ENCODE measurements around the gene WNT10A.
A peak's percentile ranks its signal among the peaks of the same experiment; 100 is the strongest.
"Not testable (repeated sequence)": the region's sequence is repeated elsewhere in the genome, so short reads cannot be mapped to it uniquely, and the experiment has no call there.

WNT10A gene

GRCh38 chr2:218880102-218880858, at the start of gene WNT10A:
WNT10A (plus strand) TSS chr2:218880852; CDS start chr2:218880996, 144 bp downstream.
- peak; percentile 57 to 67 for DNase-seq (ENCODE audit: low read depth in 2 of 2)

- DNase-seq (ENCODE audit: low read depth in 2 of 2), result no peak
Observed at GRCh38 chr2:218831378-218831990, 49.2 kb upstream of the WNT10A start, which contains the start of gene PRKAG3. PRKAG3 (minus strand) TSS chr2:218831803.

- no peak for DNase-seq (ENCODE audit: low read depth in 2 of 2)
Observed at GRCh38 chr2:218832081-218832480, 48.6 kb upstream of the WNT10A start.

GRCh38 chr2:218832520-218832919, 48.1 kb upstream of the WNT10A start:
- no peak for DNase-seq (ENCODE audit: low read depth in 2 of 2)

- DNase-seq (ENCODE audit: low read depth in 2 of 2), result no peak
Observed at GRCh38 chr2:218833023-218833609, 47.5 kb upstream of the WNT10A start.

- DNase-seq (ENCODE audit: low read depth in 2 of 2), result no peak
Observed at GRCh38 chr2:218834685-218835084, 46.0 kb upstream of the WNT10A start.

GRCh38 chr2:218837495-218837894, 43.2 kb upstream of the WNT10A start:
- no peak for DNase-seq (ENCODE audit: low read depth in 2 of 2)

- no peak for DNase-seq (ENCODE audit: low read depth in 2 of 2)
Observed at GRCh38 chr2:218839430-218839829, 41.2 kb upstream of the WNT10A start.

- DNase-seq (ENCODE audit: low read depth in 2 of 2), result no peak
Observed at GRCh38 chr2:218839888-218840287, 40.8 kb upstream of the WNT10A start.

GRCh38 chr2:218844334-218844733, 36.3 kb upstream of the WNT10A start:
- DNase-seq (ENCODE audit: low read depth in 2 of 2), result not testable (repeated sequence)

GRCh38 chr2:218846963-218847362, 33.7 kb upstream of the WNT10A start:
- not testable (repeated sequence) for DNase-seq (ENCODE audit: low read depth in 2 of 2)

GRCh38 chr2:218849721-218850120, 30.9 kb upstream of the WNT10A start:
- no peak for DNase-seq (ENCODE audit: low read depth in 2 of 2)

GRCh38 chr2:218850796-218851195, 29.9 kb upstream of the WNT10A start:
- DNase-seq (ENCODE audit: low read depth in 2 of 2), result no peak

- DNase-seq (ENCODE audit: low read depth in 2 of 2), result no peak
Observed at GRCh38 chr2:218851286-218851685, 29.4 kb upstream of the WNT10A start.

GRCh38 chr2:218852911-218853667, 27.6 kb upstream of the WNT10A start:
- DNase-seq (ENCODE audit: low read depth in 2 of 2), result peak; percentile 27 to 58

- DNase-seq (ENCODE audit: low read depth in 2 of 2), result no peak
Observed at GRCh38 chr2:218853766-218854165, 26.9 kb upstream of the WNT10A start.

- DNase-seq (ENCODE audit: low read depth in 2 of 2), result no peak
Observed at GRCh38 chr2:218854860-218855259, 25.8 kb upstream of the WNT10A start.

- DNase-seq (ENCODE audit: low read depth in 2 of 2), result no peak
Observed at GRCh38 chr2:218855305-218856166, 25.1 kb upstream of the WNT10A start.

- DNase-seq (ENCODE audit: low read depth in 2 of 2), result no peak
Observed at GRCh38 chr2:218856167-218856895, 24.3 kb upstream of the WNT10A start.

- no peak for DNase-seq (ENCODE audit: low read depth in 2 of 2)
Observed at GRCh38 chr2:218856896-218857243, 23.8 kb upstream of the WNT10A start.

Data from stimulated activated CD8-positive, alpha-beta memory T cell treated with anti-CD3 and anti-CD28 coated beads, Interleukin-7, amount 100 ng/mL, for 1 hour (primary cell).